Colonic mucosa (tissue), 4 donors: ENCODE data around the gene RPL18. TPM values are rescaled to one million over a fixed set of nuclear protein-coding genes. Genes with fewer than 3 reads are reported as not detected.

ENCODE experiments used
- DNase-seq: peaks from one replicate; pipeline ENCODE4 v3.0.0-alpha.2; 2020
- H3K27ac ChIP-seq: fragments of 200-600 bp; one replicate; pipeline ENCODE4 v1.8.0; 2021
- H3K27me3 ChIP-seq: fragments of 200-600 bp; one replicate; pipeline ENCODE4 v1.8.0; 2021
- H3K36me3 ChIP-seq: fragments of 200-600 bp; one replicate; pipeline ENCODE4 v1.8.0; 2021
- H3K4me1 ChIP-seq: fragments of 200-600 bp; one replicate; pipeline ENCODE4 v1.8.0; 2021; ENCODE audit warnings: mild to moderate bottlenecking
- H3K4me3 ChIP-seq: fragments of 200-600 bp; one replicate; pipeline ENCODE4 v1.8.0; 2021
- H3K9ac ChIP-seq, 2 donors: one replicate each; pipeline ENCODE4 v1.7.0; 2013; ENCODE audit warnings: control low read depth in 2 of 2, low read depth in 2 of 2, low read length in 2 of 2
- H3K9me3 ChIP-seq: fragments of 200-600 bp; one replicate; pipeline ENCODE4 v1.8.0; 2021
- intact Hi-C: fragments of 100-400 bp; cut with DNase I; formaldehyde crosslinking; loops from one replicate; pipeline ENCODE4 v1.14.1; 2022
- total RNA-seq, 2 donors: library from RNA; stranded (reverse); fragmentation: NEBNext Ultra II Directional in 1 of 2; extraction: Animal tissue kit (Norgen Biotek cat#: 25700) in 1 of 2; gene quantifications; one replicate each; pipeline ENCODE4 v1.2.1, GENCODE V29; 2021
- TF ChIP-seq, protein P1 (sequence below): fragments of 200-600 bp; IDR thresholded peaks from one replicate; pipeline ENCODE4 v1.8.0; 2022; ENCODE audit warnings: antibody characterized with exemption, mild to moderate bottlenecking
- donor health status: healthy.
- donor health status: DM: no; HTN: no; CAD: no.
- donor health status: DM: no; HTN: no; CAD: no.

Gene RPL18
- total RNA-seq, 2 donors from 2014 or later = 1,499 to 1,736 TPM

- Histone ChIP-seq H3K36me3 (no peaks in the 10 kb centered on the region), H3K4me1 (no peaks in the 10 kb centered on the region), H3K9me3 (no peaks in the 10 kb centered on the region), H3K4me3 (no peak overlapping the region), H3K9ac (no peak overlapping the region), H3K27me3 (no peaks in the 10 kb centered on the region), H3K27ac (no peak overlapping the region)
- no peak for DNase-seq
- intact Hi-C loops = no loop called here
- TF ChIP-seq, protein P1, sequence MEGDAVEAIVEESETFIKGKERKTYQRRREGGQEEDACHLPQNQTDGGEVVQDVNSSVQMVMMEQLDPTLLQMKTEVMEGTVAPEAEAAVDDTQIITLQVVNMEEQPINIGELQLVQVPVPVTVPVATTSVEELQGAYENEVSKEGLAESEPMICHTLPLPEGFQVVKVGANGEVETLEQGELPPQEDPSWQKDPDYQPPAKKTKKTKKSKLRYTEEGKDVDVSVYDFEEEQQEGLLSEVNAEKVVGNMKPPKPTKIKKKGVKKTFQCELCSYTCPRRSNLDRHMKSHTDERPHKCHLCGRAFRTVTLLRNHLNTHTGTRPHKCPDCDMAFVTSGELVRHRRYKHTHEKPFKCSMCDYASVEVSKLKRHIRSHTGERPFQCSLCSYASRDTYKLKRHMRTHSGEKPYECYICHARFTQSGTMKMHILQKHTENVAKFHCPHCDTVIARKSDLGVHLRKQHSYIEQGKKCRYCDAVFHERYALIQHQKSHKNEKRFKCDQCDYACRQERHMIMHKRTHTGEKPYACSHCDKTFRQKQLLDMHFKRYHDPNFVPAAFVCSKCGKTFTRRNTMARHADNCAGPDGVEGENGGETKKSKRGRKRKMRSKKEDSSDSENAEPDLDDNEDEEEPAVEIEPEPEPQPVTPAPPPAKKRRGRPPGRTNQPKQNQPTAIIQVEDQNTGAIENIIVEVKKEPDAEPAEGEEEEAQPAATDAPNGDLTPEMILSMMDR = no peak
Measured at GRCh38 chr19:48600679-48601417, 18.1 kb downstream of the RPL18 start.

DNA sequence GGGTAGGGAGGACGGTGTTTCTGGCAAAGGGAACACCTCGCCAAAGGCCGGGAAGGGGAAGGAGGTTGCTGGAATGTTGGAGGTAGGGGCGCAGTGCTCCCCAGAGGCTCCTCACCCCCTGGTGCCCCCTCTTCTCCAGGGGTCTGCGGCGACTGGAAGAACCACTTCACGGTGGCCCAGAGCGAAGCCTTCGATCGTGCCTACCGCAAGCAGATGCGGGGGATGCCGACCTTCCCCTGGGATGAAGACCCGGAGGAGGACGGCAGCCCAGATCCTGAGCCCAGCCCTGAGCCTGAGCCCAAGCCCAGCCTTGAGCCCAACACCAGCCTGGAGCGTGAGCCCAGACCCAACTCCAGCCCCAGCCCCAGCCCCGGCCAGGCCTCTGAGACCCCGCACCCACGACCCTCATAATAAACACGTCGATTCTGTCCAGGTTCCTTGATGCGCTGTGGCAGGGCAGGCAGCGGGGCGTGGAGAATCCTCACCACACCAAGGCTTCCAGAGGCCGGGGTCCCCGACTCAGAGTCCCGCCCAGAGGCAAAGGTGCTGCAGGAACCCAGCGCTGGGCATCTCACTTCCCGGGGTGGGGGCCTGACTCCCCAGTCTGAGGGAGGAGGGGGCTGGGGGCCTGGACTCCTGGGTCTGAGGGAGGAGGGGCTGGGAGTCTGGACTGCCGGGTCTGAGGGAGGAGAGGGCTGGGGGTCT is 19.8 kb downstream of the RPL18 start:
- no peak overlapping the region for H3K9ac ChIP-seq
- no peak overlapping the region for H3K27ac ChIP-seq
- no peaks in the 10 kb centered on the region for H3K9me3 ChIP-seq
- H3K4me1 ChIP-seq = no peaks in the 10 kb centered on the region
- H3K27me3 ChIP-seq = no peaks in the 10 kb centered on the region
- intact Hi-C loops = no loop called here
- H3K36me3 ChIP-seq = no peaks in the 10 kb centered on the region
- DNase-seq = no peak
- TF ChIP-seq, protein P1 = no peak
- H3K4me3 ChIP-seq = no peak overlapping the region

- no peak overlapping the region for H3K27ac ChIP-seq
- H3K27me3 ChIP-seq = no peaks in the 10 kb centered on the region
- TF ChIP-seq, protein P1 = no peak
- H3K36me3 ChIP-seq = no peaks in the 10 kb centered on the region
- intact Hi-C loops = no loop called here
- no peak overlapping the region for H3K9ac ChIP-seq
- H3K9me3 ChIP-seq = no peaks in the 10 kb centered on the region
- H3K4me3 ChIP-seq = no peak overlapping the region
- DNase-seq = no peak
- no peaks in the 10 kb centered on the region for H3K4me1 ChIP-seq
Measured at GRCh38 chr19:48596679-48597465, 22.1 kb downstream of the RPL18 start.

DNA sequence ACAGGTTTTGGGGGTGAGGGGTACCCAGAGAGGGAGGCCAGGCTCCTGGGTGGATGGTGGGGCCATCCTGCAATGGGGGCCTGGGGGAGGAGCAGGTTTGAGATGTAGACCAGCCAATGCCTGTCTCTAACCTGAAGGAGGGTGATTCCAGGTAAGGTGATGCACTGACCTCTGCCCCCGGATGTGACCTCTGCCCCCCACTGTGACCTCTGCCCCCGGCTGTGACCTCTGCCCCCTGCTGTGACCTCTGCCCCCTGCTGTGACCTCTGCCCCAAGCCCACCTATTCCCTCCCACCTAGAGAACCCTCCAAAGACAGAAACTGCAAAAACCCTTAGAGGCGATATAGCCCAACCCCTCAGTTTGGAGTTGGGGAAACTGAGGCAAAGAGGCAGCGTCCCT is 22.7 kb downstream of the RPL18 start:
- intact Hi-C loops = no loop called here
- Histone ChIP-seq H3K27me3 (no peaks in the 10 kb centered on the region), H3K4me1 (no peaks in the 10 kb centered on the region), H3K27ac (no peak overlapping the region), H3K9me3 (no peaks in the 10 kb centered on the region), H3K4me3 (no peak overlapping the region), H3K9ac (no peak overlapping the region), H3K36me3 (no peaks in the 10 kb centered on the region)
- DNase-seq = no peak
- TF ChIP-seq, protein P1 = no peak

DNA sequence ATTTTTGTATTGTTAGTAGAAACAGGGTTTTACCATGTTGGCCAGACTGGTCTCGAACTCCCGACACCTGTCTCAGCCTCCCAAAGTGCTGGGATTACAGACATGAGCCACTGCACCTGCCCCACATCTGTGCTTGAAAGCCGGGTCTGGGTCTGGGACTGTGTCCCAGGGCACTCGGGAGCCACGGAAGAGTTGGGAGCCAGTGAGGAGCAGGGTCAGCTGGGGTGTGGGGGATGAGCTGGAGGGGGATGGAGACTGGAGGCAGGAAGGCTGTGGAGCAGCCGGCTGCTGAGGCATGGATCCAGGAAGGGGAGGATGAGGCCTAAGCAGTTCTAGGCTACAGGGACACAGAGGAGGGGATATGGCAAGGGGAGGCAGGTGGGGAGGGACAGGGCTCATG is 23.1 kb downstream of the RPL18 start:
- intact Hi-C loops = no loop called here
- no peaks in the 10 kb centered on the region for H3K36me3 ChIP-seq
- no peak overlapping the region for H3K4me3 ChIP-seq
- DNase-seq = no peak
- no peak overlapping the region for H3K9ac ChIP-seq
- H3K27ac ChIP-seq = no peak overlapping the region
- H3K4me1 ChIP-seq = no peaks in the 10 kb centered on the region
- H3K27me3 ChIP-seq = no peaks in the 10 kb centered on the region
- no peaks in the 10 kb centered on the region for H3K9me3 ChIP-seq
- TF ChIP-seq, protein P1 = no peak
